SK-N-SH treated with all-trans-retinoic acid at 6 μM for 48 hours (cell line): Measurements from ENCODE around the gene RAPGEF4.

Experiments
- CSDC2 ChIP-seq: fragments of 250-450 bp; sonication (Bioruptor Pico); IDR thresholded peaks from 2 replicates; pipeline ENCODE4 v1.5.0; 2020; ENCODE audit warnings: mild to moderate bottlenecking, moderate library complexity
- CSRNP3 ChIP-seq: fragments of 250-450 bp; sonication (Bioruptor Pico); IDR thresholded peaks from 2 replicates; pipeline ENCODE4 v1.5.1; 2021; ENCODE audit warnings: mild to moderate bottlenecking, moderate library complexity
- GLIS3 ChIP-seq: fragments of 250-450 bp; sonication (Bioruptor Pico); IDR thresholded peaks from 2 replicates; pipeline ENCODE4 v1.5.0; 2020; ENCODE audit warnings: mild to moderate bottlenecking, moderate library complexity
- TOX ChIP-seq: fragments of 250-450 bp; sonication (Bioruptor Pico); IDR thresholded peaks from 2 replicates; pipeline ENCODE4 v1.8.0; 2021; ENCODE audit warnings: mild to moderate bottlenecking, moderate library complexity, borderline replicate concordance
- ZFP3 ChIP-seq: fragments of 250-450 bp; sonication (Bioruptor Pico); IDR thresholded peaks from 2 replicates; pipeline ENCODE4 v1.5.0; 2020; ENCODE audit warnings: mild to moderate bottlenecking, moderate library complexity
- ZFP30 ChIP-seq: fragments of 450-650 bp; formaldehyde crosslinking; IDR thresholded peaks from 2 replicates; pipeline ENCODE4 v1.5.0; 2022; ENCODE audit warnings: mild to moderate bottlenecking, moderate library complexity
- ZNF565 ChIP-seq: fragments of 450-650 bp; formaldehyde crosslinking; conservative IDR thresholded peaks from 2 replicates; pipeline ENCODE4 v1.5.0; 2020; ENCODE audit warnings: low read depth, mild to moderate bottlenecking, moderate library complexity
- ZNF8 ChIP-seq: fragments of 450-650 bp; formaldehyde crosslinking; IDR thresholded peaks from 2 replicates; pipeline ENCODE4 v1.5.0; 2020; ENCODE audit warnings: mild to moderate bottlenecking, moderate library complexity
- TF ChIP-seq, protein P1 (sequence below): fragments of 250-450 bp; sonication (Bioruptor Pico); IDR thresholded peaks from 2 replicates; pipeline ENCODE4 v1.8.0; 2020; ENCODE audit warnings: mild to moderate bottlenecking, moderate library complexity, borderline replicate concordance

DNA sequence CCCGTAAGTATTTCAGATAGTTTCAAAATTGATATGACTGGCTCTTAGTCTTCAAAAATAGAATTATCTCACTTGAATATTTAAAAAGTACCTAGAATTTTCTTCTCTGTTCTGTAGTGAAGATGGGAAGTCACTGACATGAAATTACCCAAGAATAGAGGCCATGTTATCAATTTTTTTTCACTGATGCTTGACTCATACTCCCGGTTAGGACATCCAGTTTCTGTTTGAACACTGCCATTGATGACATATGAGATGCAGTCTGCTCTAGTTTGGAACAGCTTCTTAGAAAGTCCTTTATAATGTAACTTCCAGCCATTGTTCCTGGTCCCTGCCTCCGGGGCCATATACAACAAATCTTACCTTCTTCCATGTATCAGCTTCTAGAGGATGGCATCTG lies 366.0 kb downstream of the RAPGEF4 start:
- no peak for TF ChIP-seq TOX
- TF ChIP-seq GLIS3 (CRISPR knock-in tag): no peak
- TF ChIP-seq, protein P1, sequence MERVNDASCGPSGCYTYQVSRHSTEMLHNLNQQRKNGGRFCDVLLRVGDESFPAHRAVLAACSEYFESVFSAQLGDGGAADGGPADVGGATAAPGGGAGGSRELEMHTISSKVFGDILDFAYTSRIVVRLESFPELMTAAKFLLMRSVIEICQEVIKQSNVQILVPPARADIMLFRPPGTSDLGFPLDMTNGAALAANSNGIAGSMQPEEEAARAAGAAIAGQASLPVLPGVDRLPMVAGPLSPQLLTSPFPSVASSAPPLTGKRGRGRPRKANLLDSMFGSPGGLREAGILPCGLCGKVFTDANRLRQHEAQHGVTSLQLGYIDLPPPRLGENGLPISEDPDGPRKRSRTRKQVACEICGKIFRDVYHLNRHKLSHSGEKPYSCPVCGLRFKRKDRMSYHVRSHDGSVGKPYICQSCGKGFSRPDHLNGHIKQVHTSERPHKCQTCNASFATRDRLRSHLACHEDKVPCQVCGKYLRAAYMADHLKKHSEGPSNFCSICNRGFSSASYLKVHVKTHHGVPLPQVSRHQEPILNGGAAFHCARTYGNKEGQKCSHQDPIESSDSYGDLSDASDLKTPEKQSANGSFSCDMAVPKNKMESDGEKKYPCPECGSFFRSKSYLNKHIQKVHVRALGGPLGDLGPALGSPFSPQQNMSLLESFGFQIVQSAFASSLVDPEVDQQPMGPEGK (CRISPR knock-in tag): no peak
- TF ChIP-seq ZNF565: no peak
- TF ChIP-seq CSRNP3: no peak
- TF ChIP-seq ZNF8 (CRISPR knock-in tag): no peak
- TF ChIP-seq CSDC2 (CRISPR knock-in tag): no peak
- no peak for TF ChIP-seq ZFP3 (CRISPR knock-in tag)
- no peak for TF ChIP-seq ZFP30 (CRISPR knock-in tag)
